Measurements from ENCODE around the gene PTPRS. TPM values are rescaled to one million over a fixed set of nuclear protein-coding genes. Genes with fewer than 3 reads are reported as not detected.

PTPRS gene
- total and polyA plus RNA-seq, 2 of the 13 experiments (the other 11 are each of a cell fraction or from before 2014, with no cell fraction given) = 32.7 to 43.9 TPM

GRCh38 chr19:5354403-5354802, 13.8 kb upstream of the PTPRS start:
- ATAC-seq (peak; percentile 77), DNase-seq (ENCODE audit: low spot score) (peak; percentile 34), FAIRE-seq (no peak)
- H3K4me3 ChIP-seq (replicated peaks in 1 of 3; ENCODE audit: insufficient read depth in 1 of 3, low read depth in 2 of 3, low read length in 3 of 3) = no peak overlapping the region
- no peak overlapping the region for H3K4me2 ChIP-seq (ENCODE audit: low read depth, low read length)
- no peaks in the 10 kb centered on the region for H3K79me2 ChIP-seq (ENCODE audit: insufficient read depth, low read length)
- H3K27me3 ChIP-seq (ENCODE audit: control insufficient read depth in 1 of 2, insufficient read depth in 2 of 2, low read length in 2 of 2) = peaks cover 0 to 1% of the 10 kb centered on the region in 2 experiments; a peak in 1 of 5 replicates
- no peaks in the 10 kb centered on the region for H3K36me3 ChIP-seq (replicated peaks in 1 of 2; ENCODE audit: control insufficient read depth in 1 of 2, insufficient read depth in 2 of 2, low read length in 2 of 2)
- WGBS (ENCODE audit: low lambda C conversion rate) = 67% methylated on average over 4 of the region's 4 CpGs
- in situ Hi-C loops (cut with HindIII; ENCODE audit: extremely low pct_ligation_motif_present, low pct_unique_long_range_greater_than_20kb) (no loop called here), intact Hi-C loops (cut with micrococcal nuclease; ENCODE audit: unreplicated experiment) (loop anchor here (10.0 kb wide), 1 partner anchor 130 kb away; no protein-coding TSS in a partner anchor)
- ChIA-PET POLR2A (no interaction called here), CTCF (ENCODE audit: low intra/inter-chr PET ratio, low total read pairs) (interaction anchor here (1.2 kb wide), 1 partner anchor 129 kb away, joined by 3 read pairs; no protein-coding TSS in a partner anchor)
- no peak overlapping the region for H3K9ac ChIP-seq (ENCODE audit: insufficient read depth, low read depth, low read length)
- H4K20me1 ChIP-seq (ENCODE audit: insufficient read depth, low read length) = no peaks in the 10 kb centered on the region
- H2AFZ ChIP-seq (ENCODE audit: low read length) = no peak overlapping the region
- H3K9me3 ChIP-seq (ENCODE audit: low read length) = no peaks in the 10 kb centered on the region
- H3K27ac ChIP-seq (ENCODE audit: extremely low read length, insufficient read depth, low read length) = no peak overlapping the region
- H3K4me1 ChIP-seq (ENCODE audit: insufficient read depth, low read length) = peaks cover 24% of the 10 kb centered on the region
- no TSS peak for BruUV-seq (replicated peaks)
- TF ChIP-seq CHD4 (IDR thresholded peaks at IDR 0.05; ENCODE audit: borderline replicate concordance, low read length) = peak; percentile 69; the same call in 1 of the 2 replicates
- TF ChIP-seq REPIN1 (CRISPR knock-in tag; IDR thresholded peaks at IDR 0.05; ENCODE audit: borderline replicate concordance, low read depth) = no peak
- peak; percentile 70; the same call in 1 of the 2 replicates for TF ChIP-seq ZMYM2 (CRISPR knock-in tag; IDR thresholded peaks at IDR 0.05)
- 0 out of 2 replicates have a peak, but pooled peaks have one; percentile 21 for TF ChIP-seq ZNF3 (CRISPR knock-in tag; IDR thresholded peaks at IDR 0.05)
- TF ChIP-seq ZMYM3 (CRISPR knock-in tag; IDR thresholded peaks at IDR 0.05) = peak; percentile 97
- no peak for TF ChIP-seq KDM6A (CRISPR knock-in tag; IDR thresholded peaks at IDR 0.05; ENCODE audit: low read depth)
- TF ChIP-seq ZFP36 (IDR thresholded peaks at IDR 0.05; ENCODE audit: borderline replicate concordance, low read depth, low read length, partially characterized antibody) = peak; percentile 86
- peak; percentile 15; the same call in 1 of the 2 replicates for TF ChIP-seq SMC3 (IDR thresholded peaks at IDR 0.05; ENCODE audit: low read length)
- peak; percentile 25; the same call in 1 of the 2 replicates for TF ChIP-seq RAD21 (CRISPR knock-in tag; IDR thresholded peaks at IDR 0.05)
- TF ChIP-seq ZNF362 (CRISPR knock-in tag; IDR thresholded peaks at IDR 0.05; ENCODE audit: borderline replicate concordance) = 0 out of 2 replicates have a peak, but pooled peaks have one; percentile 20
- no peak for TF ChIP-seq PCBP2 (optimal IDR thresholded peaks at IDR 0.05; ENCODE audit: low read depth, low read length, poor library complexity, severe bottlenecking)
- TF ChIP-seq CTCF (CRISPR knock-in tag; IDR thresholded peaks at IDR 0.05) = peak; percentile 73
- no peak for TF ChIP-seq E2F2 (CRISPR knock-in tag; IDR thresholded peaks at IDR 0.05; ENCODE audit: borderline replicate concordance)
- TF ChIP-seq NKX3-1 (CRISPR knock-in tag; IDR thresholded peaks at IDR 0.05) = no peak
- no peak for TF ChIP-seq NFE2L2 (IDR thresholded peaks at IDR 0.05; ENCODE audit: low read length)
- 0 out of 2 replicates have a peak, but pooled peaks have one; percentile 20 for TF ChIP-seq ZNF274 (CRISPR knock-in tag; IDR thresholded peaks at IDR 0.05)
- peak; percentile 51; the same call in 1 of the 2 replicates for TF ChIP-seq ADNP (CRISPR knock-in tag; IDR thresholded peaks at IDR 0.05)
- TF ChIP-seq MAZ (IDR thresholded peaks at IDR 0.05; ENCODE audit: borderline replicate concordance, low read depth, low read length) = 0 out of 2 replicates have a peak, but pooled peaks have one; percentile 33
- TF ChIP-seq MAZ (CRISPR knock-in tag; IDR thresholded peaks at IDR 0.05; ENCODE audit: low read depth) = no peak
- TF ChIP-seq BHLHE40 (IDR thresholded peaks at IDR 0.05; ENCODE audit: low read length) = no peak
- TF ChIP-seq SMARCC2 (IDR thresholded peaks at IDR 0.05) = no peak
- TF ChIP-seq ZKSCAN1 (IDR thresholded peaks at IDR 0.05; ENCODE audit: low read length) = 0 out of 2 replicates have a peak, but pooled peaks have one; percentile 28
- peak; percentile 75; the same call in 1 of the 2 replicates for TF ChIP-seq KDM1A (CRISPR knock-in tag; IDR thresholded peaks at IDR 0.05)
- TF ChIP-seq ZNF343 (CRISPR knock-in tag; IDR thresholded peaks at IDR 0.05) = no peak

All from HepG2 (cell line).